ENCODE measurements around the gene NAPB. TPM values are rescaled to one million over a fixed set of nuclear protein-coding genes. Genes with fewer than 3 reads are reported as not detected.

NAPB gene
- total and polyA plus RNA-seq, 10 of the 15 experiments (the other 5 are each of a cell fraction or from before 2014, with no cell fraction given), result 2.1 to 15.9 (median 7.2) TPM

DNA sequence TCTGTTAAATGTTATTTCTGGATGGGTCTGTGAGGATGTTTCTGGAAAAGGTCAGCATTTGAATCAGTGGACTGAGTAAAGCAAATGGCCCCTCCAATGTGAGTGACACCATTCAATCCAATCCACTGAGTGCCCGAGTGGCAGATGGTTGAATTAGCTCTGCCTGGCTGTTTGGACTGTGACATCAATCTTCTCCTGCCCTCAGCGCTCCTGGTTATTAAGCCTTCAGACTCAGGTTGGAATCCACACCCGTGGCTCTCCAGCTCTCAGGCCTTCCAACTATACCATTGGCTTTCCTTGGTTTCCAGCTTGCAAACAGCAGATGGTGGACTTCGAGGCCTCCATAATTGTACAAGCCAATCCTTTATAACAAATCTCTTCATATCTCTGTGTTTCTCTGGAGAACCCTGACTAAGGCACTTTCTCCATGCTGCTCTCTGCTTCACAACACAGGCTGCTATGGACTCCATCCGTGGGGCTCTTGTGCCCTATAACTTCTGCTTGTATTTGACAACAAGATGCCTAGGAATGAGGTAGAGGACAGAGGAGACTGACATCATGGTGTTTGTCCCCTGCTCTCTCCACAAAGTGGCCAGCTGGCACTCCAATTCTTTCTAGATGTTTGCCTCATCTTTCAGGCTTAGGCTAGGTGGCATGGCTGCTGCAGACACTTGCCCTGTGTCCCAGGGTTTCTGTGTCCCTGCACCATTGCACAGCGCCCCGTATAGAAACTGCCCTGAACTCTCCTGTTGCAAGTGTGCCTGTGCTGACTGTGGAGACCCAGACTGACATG is 13.4 kb upstream of the NAPB start (continued):
- TF ChIP-seq, protein P1, sequence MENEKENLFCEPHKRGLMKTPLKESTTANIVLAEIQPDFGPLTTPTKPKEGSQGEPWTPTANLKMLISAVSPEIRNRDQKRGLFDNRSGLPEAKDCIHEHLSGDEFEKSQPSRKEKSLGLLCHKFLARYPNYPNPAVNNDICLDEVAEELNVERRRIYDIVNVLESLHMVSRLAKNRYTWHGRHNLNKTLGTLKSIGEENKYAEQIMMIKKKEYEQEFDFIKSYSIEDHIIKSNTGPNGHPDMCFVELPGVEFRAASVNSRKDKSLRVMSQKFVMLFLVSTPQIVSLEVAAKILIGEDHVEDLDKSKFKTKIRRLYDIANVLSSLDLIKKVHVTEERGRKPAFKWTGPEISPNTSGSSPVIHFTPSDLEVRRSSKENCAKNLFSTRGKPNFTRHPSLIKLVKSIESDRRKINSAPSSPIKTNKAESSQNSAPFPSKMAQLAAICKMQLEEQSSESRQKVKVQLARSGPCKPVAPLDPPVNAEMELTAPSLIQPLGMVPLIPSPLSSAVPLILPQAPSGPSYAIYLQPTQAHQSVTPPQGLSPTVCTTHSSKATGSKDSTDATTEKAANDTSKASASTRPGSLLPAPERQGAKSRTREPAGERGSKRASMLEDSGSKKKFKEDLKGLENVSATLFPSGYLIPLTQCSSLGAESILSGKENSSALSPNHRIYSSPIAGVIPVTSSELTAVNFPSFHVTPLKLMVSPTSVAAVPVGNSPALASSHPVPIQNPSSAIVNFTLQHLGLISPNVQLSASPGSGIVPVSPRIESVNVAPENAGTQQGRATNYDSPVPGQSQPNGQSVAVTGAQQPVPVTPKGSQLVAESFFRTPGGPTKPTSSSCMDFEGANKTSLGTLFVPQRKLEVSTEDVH (IDR thresholded peaks at IDR 0.05; ENCODE audit: low read depth, partially characterized antibody), result no peak
- TF ChIP-seq ESRRA (IDR thresholded peaks at IDR 0.05; ENCODE audit: low read length) (no peak), NR2C2 (IDR thresholded peaks at IDR 0.05; ENCODE audit: borderline replicate concordance, control insufficient read depth, insufficient read length, low read depth) (no peak)

DNA sequence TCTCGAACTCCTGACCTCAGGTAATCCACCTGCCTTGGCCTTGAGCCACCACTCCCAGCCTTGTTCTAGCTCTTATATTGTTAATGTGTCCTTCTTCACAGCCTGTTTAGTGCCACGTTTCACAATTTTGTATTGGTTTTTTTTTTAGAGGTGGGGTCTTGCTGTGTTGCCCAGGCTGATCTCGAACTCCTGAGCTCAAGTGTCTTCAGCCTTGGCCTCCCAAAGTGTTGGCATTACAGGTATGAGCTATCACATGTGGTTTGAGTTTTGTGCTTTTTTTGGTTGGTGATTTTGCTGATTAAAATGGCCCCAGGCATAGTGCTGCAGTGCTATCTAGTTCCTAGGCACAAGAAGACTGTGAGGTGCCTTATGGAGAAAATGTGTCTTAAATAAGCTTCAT is 12.3 kb upstream of the NAPB start:
- Histone ChIP-seq H2AFZ (ENCODE audit: control insufficient read depth, low read depth, low read length) (no peak overlapping the region), H3K79me2 (ENCODE audit: control insufficient read depth, insufficient read depth, low read length) (no peaks in the 10 kb centered on the region), H3K4me3 (no peak overlapping the region), H4K20me1 (ENCODE audit: control insufficient read depth, insufficient read depth) (no peaks in the 10 kb centered on the region), H3K27me3 (replicated peaks in 1 of 2; ENCODE audit: control insufficient read depth in 2 of 2, insufficient read depth in 2 of 2, low read length in 1 of 2) (no peaks in the 10 kb centered on the region; a peak in 1 of 4 replicates), H3K4me2 (ENCODE audit: control insufficient read depth, insufficient read depth) (no peak overlapping the region), H3K9me3 (replicated peaks; ENCODE audit: control insufficient read depth, insufficient read depth, low read length) (no peaks in the 10 kb centered on the region), H3K9ac (ENCODE audit: control insufficient read depth, insufficient read depth, low read length) (no peak overlapping the region), H3K36me3 (ENCODE audit: control insufficient read depth in 2 of 2, insufficient read depth in 2 of 2, low read length in 1 of 2) (no peaks in the 10 kb centered on the region), H3K27ac (ENCODE audit: control insufficient read depth, insufficient read depth) (no peak overlapping the region), H3K4me1 (ENCODE audit: control insufficient read depth, insufficient read depth, low read length) (no peaks in the 10 kb centered on the region)
- no peak for DNase-seq (ENCODE audit: low read depth, low spot score)
- ChIA-PET POLR2A (no interaction called here), CTCF (interaction anchor here (0.6 to 1.2 kb wide), 3 partner anchors 13 to 174 kb away, joined by 3 to 7 read pairs (median 3); no protein-coding TSS in a partner anchor), RAD21 (ENCODE audit: unreplicated experiment) (no interaction called here), SMC1A (ENCODE audit: uncharacterized antibody, unreplicated experiment) (interaction anchor here (1.1 kb wide), 1 partner anchor 14 kb away, joined by 3 read pairs; no protein-coding TSS in a partner anchor)
- no TSS peak for BruUV-seq (replicated peaks)
- WGBS (ENCODE audit: insufficient coverage, insufficient replicate concordance, low lambda C conversion rate, missing lambda C conversion rate), result 2% methylated on average over 3 of the region's 3 CpGs
- ATAC-seq, result no peak
- intact Hi-C loops (cut with micrococcal nuclease; ENCODE audit: unreplicated experiment) (no loop called here), in situ Hi-C loops (cut with MboI) (no loop called here)
- FAIRE-seq, result no peak
- TF ChIP-seq, protein P2, sequence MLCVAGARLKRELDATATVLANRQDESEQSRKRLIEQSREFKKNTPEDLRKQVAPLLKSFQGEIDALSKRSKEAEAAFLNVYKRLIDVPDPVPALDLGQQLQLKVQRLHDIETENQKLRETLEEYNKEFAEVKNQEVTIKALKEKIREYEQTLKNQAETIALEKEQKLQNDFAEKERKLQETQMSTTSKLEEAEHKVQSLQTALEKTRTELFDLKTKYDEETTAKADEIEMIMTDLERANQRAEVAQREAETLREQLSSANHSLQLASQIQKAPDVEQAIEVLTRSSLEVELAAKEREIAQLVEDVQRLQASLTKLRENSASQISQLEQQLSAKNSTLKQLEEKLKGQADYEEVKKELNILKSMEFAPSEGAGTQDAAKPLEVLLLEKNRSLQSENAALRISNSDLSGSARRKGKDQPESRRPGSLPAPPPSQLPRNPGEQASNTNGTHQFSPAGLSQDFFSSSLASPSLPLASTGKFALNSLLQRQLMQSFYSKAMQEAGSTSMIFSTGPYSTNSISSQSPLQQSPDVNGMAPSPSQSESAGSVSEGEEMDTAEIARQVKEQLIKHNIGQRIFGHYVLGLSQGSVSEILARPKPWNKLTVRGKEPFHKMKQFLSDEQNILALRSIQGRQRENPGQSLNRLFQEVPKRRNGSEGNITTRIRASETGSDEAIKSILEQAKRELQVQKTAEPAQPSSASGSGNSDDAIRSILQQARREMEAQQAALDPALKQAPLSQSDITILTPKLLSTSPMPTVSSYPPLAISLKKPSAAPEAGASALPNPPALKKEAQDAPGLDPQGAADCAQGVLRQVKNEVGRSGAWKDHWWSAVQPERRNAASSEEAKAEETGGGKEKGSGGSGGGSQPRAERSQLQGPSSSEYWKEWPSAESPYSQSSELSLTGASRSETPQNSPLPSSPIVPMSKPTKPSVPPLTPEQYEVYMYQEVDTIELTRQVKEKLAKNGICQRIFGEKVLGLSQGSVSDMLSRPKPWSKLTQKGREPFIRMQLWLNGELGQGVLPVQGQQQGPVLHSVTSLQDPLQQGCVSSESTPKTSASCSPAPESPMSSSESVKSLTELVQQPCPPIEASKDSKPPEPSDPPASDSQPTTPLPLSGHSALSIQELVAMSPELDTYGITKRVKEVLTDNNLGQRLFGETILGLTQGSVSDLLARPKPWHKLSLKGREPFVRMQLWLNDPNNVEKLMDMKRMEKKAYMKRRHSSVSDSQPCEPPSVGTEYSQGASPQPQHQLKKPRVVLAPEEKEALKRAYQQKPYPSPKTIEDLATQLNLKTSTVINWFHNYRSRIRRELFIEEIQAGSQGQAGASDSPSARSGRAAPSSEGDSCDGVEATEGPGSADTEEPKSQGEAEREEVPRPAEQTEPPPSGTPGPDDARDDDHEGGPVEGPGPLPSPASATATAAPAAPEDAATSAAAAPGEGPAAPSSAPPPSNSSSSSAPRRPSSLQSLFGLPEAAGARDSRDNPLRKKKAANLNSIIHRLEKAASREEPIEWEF (IDR thresholded peaks at IDR 0.05; ENCODE audit: insufficient replicate concordance, low read depth, low read length), result no peak
- TF ChIP-seq YY1 (IDR thresholded peaks at IDR 0.05; ENCODE audit: low read depth, low read length) (no peak), IKZF2 (IDR thresholded peaks at IDR 0.05) (no peak), TCF7 (IDR thresholded peaks at IDR 0.05; ENCODE audit: borderline replicate concordance) (no peak), RFX5 (IDR thresholded peaks at IDR 0.05; ENCODE audit: low read depth, low read length) (no peak), SRF (IDR thresholded peaks at IDR 0.05; ENCODE audit: low read depth in 2 of 2, low read length in 2 of 2) (no peak), MXI1 (IDR thresholded peaks at IDR 0.05; ENCODE audit: low read depth, low read length) (no peak), YBX1 (IDR thresholded peaks at IDR 0.05) (no peak)
- TF ChIP-seq, protein P3, sequence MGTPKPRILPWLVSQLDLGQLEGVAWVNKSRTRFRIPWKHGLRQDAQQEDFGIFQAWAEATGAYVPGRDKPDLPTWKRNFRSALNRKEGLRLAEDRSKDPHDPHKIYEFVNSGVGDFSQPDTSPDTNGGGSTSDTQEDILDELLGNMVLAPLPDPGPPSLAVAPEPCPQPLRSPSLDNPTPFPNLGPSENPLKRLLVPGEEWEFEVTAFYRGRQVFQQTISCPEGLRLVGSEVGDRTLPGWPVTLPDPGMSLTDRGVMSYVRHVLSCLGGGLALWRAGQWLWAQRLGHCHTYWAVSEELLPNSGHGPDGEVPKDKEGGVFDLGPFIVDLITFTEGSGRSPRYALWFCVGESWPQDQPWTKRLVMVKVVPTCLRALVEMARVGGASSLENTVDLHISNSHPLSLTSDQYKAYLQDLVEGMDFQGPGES (IDR thresholded peaks at IDR 0.05), result no peak

All from GM12878 (cell line).